ENCODE results near the gene KLF17.

Gene KLF17

DNA sequence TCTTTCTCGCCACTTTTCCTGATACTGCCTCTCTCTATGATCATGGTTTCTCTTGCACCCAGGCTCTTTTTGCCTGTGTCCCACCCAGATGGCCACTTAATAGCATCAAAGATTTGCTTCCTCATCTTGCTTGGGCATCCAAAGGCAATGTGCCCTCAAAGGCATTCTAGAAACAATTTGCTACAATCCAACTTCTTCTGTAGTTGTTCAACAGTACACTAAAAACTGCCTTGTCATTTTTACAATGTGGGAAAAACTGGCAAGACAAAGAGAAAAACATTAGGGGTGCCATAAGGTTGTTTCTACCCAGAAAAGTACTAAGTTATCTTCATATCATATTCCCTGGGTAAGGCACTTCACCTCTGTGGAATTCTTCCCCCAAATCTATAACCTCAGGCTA, 39.3 kb downstream of the KLF17 start:
- no peak for DNase-seq

DNA sequence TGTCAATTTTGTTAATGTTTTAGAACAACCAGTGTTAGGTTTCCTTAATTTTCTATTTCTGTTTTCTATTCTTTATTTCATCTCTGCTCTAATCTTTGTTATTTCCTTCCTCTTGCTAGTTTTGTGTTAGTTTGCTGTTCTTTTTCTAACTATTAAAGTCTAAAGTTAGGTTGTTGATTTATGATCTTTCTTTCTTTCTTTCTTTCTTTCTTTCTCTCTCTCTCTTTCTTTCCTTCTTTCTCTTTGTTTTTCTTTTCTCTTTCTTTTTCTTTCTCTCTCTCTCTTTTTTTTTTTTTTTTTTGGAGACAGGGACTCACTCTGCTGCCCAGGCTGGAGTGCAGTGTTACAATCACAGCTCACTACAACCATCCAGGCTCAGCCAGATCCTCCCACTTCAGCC, 40.2 kb downstream of the KLF17 start:
- no peak for DNase-seq

GRCh38 chr1:44161546-44161945, 42.9 kb downstream of the KLF17 start:
- no peak for DNase-seq

DNA sequence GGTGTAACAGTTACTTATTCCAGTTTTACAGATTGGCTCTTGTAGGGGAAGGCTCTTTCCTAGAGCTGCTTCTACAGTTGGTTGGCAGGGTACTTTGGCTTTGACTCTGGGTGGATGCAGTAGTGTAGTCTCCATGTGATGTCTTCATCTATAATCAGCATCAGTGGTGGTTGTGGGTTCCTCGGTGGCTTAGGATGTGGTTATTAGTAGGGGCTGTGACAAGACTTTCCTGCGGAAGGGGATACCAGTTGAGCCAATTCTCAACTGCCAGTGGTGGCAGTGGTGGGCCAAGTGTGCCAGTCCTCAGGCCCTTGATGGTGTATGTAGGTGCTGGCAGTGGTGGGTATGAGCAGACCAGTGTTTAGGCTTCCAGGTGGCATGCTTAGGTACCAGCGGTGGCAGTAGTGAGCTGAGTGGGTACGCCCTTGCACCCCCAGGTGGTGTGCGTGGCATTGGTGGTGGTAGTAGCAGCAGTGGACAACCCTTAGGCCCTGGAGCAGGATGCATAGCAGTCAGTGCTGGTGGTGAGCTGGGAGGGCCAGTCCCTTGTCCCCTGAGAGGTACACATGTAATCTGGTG, 50.0 kb downstream of the KLF17 start:
- no peak for DNase-seq

DNA sequence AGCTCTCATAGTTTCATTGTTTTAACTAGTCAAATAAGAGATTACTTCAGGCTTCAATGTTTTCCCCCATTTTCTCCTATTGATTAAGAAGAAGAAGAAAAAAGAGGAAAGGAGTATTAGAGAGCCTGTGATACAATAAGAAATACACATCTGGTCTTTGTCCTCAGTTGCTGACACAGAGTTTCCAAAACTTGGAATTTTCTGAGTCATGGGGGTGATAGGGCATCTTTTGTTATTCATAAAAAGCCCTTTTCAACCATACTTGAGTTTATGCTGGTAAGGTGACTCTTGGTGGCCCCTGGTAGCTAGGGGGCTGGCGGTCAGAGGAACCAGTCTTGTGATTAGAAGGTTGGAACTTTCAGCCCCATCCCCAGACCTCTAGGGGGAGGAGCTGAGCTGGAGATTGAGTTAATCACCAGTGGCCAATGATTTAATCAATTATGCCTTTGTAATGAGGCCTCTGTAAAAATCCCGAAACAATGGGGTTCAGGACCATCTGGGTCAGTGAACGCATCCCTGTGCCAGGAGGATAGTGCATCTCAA, 51.7 kb downstream of the KLF17 start:
- no peak for DNase-seq

- DNase-seq = no peak
These were observed 56.0 kb downstream of the KLF17 start for GRCh38 chr1:44174630-44175029.
